ENCODE measurements around the gene GTF2IRD2.
"Not testable (repeated sequence)": the region's sequence is repeated elsewhere in the genome, so short reads cannot be mapped to it uniquely, and the experiment has no call there.

- TF ChIP-seq, protein P1, sequence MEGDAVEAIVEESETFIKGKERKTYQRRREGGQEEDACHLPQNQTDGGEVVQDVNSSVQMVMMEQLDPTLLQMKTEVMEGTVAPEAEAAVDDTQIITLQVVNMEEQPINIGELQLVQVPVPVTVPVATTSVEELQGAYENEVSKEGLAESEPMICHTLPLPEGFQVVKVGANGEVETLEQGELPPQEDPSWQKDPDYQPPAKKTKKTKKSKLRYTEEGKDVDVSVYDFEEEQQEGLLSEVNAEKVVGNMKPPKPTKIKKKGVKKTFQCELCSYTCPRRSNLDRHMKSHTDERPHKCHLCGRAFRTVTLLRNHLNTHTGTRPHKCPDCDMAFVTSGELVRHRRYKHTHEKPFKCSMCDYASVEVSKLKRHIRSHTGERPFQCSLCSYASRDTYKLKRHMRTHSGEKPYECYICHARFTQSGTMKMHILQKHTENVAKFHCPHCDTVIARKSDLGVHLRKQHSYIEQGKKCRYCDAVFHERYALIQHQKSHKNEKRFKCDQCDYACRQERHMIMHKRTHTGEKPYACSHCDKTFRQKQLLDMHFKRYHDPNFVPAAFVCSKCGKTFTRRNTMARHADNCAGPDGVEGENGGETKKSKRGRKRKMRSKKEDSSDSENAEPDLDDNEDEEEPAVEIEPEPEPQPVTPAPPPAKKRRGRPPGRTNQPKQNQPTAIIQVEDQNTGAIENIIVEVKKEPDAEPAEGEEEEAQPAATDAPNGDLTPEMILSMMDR (IDR thresholded peaks at IDR 0.05) = not testable (repeated sequence)
- TF ChIP-seq POLR2A (IDR thresholded peaks at IDR 0.05) = not testable (repeated sequence)
These were observed 84.9 kb downstream of the GTF2IRD2 start for GRCh38 chr7:74766509-74766908.
